ENCODE data around the gene VSTM2L.
A peak's percentile ranks its signal among the peaks of the same experiment; 100 is the strongest.
"Not testable (repeated sequence)": the region's sequence is repeated elsewhere in the genome, so short reads cannot be mapped to it uniquely, and the experiment has no call there.

Gene VSTM2L

DNA sequence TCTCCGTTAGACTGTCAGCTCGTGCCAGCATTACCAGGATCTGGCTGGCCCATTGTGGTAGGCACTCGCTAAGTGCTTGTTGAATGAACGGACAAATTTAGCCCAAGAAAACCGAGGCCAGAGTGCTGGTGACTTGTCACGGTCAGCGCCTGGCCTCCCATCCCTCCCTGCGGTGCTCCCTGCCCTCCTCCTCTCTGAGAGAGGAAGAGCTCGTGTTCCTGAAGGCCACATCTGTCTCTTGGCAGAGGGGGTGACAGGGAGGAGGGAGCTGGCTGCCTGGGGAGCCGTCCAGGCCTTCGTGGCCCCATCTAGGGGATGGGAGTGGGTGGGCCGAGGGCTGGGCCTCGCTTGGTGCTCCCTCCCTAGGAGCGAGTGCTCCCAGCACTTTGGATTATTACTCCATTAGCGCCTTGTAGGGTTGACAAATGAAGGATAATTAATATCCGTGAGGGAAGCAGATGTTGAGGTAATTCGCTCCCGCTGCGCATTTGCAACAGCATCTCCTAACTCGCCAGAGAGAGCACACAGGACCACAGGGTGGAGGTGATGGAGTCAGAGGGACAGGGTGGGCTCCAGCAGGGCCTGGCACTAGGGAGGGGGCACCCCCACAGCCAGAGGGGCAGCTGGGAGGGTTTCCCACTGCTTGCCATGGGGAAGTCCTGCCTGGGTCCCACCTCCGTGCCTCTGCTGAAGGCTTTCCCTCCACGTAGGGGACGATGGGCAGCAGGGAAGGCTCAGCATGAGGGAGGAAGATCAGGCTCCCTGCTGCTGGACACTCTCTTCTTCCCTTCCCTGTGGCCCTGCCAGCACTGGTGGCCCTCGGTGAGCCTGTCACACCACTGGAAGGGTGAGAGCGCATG is 37.0 kb downstream of the VSTM2L start:
- no peak for DNase-seq

DNA sequence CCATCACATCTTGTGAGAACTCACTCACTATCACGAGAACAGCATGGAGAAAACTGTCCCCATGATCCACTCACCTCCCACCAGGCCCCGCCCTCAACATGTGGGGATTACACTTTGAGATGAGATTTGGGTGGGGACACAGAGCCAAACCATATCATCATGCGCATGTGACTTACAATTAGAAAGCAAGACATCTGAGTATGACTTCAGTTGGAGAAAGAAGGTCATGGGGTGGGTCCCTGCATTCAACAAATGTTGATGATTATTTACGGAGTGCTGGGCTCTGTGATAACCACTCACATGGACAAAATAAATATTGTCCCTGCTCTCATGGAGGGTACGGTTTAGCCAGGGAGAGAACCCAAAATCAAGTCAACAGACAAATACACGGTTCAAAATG is 37.9 kb downstream of the VSTM2L start:
- no peak for DNase-seq

DNA sequence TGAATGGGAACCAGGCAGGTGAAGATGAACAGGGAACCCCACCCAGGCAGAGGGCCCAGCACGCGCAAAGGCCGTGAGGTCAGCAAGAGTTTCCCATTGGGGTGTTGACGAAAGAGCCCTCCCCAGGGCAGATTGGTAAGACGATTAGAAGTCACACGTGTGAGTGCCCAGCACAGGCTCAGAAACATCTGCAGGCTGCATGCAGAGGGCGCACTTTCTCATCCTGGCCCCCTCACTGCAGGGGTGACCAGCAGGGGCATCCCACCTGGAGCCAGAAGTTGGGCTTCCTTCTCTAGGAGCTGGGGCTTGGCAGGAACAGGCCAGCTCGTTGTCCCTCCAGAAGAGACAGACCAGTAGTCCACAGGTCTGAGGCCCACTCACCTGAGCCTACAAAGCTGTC is 38.4 kb downstream of the VSTM2L start:
- no peak for DNase-seq

DNA sequence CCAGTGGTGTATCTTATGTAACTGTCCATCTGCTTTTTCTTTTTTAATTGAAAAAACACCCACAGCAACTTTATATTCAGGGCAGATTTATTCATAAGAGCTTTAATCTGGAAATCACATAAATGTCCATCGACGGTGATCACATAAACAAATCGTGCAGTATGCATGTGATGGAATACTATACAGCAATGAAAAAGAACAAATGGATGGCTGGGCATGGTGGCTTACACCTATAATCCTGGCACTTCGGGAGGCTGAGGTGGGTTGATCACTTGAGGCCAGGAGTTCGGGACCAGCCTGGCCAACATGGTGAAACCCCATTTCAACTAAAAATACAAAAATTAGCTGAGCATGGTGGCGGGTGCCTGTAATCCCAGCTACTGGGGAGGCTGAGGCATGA is 39.1 kb downstream of the VSTM2L start:
- no peak for DNase-seq

DNA sequence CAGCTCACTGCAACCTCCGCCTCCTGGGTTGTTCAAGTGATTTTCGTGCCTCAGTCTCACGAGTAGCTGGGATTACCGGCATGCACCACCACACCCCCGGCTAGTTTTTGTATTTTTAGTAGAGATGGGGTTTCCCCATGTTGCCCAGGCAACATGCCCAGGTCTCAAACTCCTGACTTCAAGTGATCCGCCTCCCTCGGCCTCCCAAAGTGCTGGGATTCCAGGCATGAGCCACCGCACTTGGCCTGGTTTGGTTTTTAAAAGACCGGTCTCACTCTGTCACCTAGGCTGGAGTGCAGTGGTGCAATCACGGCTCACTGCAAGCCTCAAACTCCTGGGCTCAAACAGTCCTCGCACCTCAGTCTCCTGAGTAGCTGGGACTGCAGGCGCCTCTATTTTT is 40.1 kb downstream of the VSTM2L start:
- no peak for DNase-seq

DNA sequence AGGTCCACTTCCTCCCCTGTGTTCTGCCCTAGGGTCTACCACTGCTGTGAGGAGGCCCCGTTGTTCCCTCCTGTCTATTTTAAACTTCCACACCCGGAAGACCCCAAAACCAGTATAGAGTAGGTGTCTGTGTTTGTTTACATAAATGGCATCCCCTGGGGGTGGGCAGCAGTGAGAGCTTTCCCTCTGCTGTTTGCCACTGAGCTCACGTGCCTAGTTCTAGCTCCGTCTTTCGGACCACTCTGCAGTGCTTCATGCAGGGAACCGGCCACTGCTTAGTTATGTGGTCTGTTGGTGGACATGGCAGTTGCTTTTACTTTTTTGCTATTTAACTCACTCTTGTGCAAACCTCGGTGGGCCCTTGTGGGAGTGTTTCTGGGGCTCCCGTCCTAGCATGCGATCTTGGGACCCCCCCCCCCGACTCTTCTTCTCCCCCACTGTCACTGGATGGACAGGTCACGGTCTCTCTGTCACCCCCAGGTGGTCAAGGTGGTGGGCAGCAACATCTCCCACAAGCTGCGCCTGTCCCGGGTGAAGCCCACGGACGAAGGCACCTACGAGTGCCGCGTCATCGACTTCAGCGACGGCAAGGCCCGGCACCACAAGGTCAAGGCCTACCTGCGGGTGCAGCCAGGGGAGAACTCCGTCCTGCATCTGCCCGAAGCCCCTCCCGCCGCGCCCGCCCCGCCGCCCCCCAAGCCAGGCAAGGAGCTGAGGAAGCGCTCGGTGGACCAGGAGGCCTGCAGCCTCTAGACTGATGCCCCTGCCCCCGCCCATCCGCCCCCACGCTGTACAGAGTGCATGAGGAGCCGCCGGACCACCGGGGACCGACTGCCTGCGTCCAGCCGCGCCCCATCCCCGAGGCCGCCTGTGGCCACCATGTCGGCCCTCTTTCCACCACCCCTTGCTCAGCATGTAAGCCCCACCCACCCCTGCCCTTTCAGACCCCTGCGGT is 40.9 kb downstream of the VSTM2L start:
- DNase-seq: no peak

DNA sequence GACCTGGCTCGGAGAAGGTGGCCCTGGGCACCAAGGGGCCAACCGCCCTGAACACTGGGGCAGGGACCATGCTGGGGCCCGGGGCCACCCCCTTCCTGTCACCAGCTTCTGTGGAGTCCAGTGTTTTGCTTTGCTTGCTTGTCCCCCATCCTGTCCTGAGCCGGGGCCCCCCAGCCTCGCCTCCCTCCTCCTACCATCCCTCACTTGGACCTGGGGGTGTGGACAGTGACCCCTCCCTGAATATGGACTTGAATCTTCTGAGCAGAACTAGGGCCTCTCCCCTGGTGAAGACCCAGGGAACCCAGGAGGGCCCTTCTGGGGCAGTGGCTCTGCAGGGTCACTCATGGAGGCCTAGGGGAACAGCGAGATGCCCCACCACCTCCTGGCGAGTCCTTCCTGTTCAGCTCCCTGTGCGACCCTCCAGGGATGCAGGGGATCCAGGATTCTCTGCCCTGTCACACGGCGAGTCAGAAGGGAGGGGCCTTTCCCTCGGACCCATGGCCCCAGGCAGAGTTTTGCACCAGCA is 41.6 kb downstream of the VSTM2L start:
- DNase-seq: no peak

DNA sequence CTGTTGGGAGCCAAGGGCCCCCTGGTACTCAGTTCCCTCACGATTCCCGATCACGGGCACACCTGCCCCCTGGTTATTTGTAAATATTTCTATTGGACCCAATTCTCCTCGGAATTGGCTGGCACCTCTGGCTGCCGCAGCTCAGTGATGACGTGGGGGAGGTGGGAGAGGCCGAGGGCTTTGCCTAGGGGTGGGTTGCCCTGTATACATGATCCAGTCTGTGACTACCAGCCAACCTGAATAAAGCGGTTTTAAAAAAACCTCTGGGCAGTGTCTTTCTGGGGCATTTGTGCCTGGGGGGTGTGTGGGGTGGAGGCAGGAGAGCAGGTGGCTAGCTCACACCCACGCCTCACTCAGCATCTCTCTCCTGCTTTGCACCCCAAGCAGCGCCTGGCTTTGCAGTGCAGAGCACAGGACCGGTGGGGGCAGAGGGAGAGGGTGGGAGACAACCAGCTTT is 42.2 kb downstream of the VSTM2L start:
- DNase-seq: peak; percentile 75

DNA sequence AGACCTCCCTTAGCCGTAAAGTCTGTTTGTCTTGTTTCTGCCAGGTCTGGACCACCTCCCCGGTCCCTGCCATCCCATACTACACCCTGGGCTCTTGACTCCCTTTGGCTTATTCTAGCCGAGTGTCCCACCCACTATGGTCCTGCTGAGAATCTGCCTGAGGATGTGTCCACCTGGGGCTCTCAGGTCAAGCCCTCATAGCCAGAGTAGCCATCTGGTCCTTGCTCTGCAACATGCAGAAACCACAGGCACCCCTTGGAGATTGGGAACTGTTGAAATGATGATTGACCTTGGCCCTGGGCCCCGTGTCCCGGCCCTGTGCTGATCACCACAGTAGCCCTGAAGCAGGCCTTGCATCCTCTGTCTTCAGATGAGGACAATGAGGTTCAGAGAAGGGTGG is 44.0 kb downstream of the VSTM2L start:
- no peak for DNase-seq

DNA sequence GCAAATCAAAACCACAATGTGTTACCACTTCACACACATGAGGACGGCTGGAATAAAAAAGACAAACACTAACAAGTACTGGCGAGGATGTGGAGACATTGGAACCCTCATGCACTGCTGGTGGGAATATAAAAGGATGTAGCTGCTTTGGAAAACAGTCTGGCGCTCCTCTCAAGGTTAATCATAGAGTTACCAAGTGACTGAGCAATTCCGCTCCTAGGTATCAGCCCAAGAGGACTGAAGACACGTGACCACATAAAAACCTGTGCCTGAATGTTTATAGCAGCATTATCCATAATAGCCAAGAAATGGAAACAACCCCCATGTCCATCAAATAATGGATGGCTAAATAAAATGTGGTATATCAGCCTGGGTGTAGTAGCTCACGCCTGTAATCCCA is 45.0 kb downstream of the VSTM2L start:
- DNase-seq: no peak

DNA sequence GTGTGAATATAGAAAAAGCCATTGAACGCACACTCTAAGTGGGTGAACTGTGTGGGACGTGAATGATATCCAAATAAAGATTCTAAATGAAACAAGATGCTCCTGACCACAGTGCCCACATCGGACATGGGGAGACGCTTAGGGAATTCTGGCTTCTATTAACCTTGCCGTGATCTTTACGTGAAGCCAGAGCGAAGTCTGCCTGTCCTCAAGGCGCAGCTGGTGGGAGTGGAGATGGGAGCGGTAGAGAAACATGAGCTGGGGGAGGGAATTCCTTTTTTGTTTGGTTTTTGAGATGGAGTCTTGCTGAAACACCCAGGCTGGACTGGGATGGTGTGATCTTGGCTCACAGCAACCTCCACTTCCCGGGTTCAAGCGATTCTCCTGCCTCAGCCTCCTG is 46.0 kb downstream of the VSTM2L start:
- DNase-seq: no peak

DNA sequence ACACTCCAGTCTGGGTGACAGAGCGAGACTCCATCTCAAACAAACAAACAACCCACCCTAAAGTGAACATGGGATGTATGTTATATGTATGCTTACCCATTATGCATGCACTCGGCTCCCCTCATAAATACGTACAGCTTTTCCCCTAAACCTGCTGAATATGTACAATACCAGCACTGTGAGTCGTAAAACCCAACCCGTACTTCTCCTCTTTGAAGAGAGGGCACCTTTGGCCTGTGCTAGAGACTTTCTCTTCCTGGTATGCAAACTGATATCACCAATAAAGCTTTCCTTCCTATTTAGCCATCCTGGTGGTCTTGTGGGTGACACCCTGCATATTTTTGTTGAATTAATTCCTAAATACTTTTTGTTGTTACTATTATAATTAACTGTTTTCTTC is 51.3 kb downstream of the VSTM2L start:
- DNase-seq: no peak

DNA sequence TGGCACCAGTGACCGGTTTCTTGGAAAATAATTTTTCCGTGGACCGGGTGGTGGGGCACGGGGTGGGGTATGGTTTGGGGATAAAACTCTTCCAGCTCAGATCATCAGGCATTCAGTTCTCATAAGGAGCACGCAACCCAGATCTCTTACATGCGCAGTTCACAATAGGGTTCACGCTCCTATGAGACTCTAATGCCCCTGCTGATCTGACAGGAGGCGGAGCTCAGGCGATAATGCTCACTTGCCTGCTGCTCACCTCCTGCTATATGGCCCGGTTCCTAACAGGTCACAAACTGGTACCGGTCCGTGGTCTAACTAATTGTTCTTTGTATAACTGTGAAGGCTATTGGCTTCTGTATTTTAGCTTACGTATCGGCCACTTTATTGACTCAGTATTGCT is 51.7 kb downstream of the VSTM2L start:
- DNase-seq: no peak

DNA sequence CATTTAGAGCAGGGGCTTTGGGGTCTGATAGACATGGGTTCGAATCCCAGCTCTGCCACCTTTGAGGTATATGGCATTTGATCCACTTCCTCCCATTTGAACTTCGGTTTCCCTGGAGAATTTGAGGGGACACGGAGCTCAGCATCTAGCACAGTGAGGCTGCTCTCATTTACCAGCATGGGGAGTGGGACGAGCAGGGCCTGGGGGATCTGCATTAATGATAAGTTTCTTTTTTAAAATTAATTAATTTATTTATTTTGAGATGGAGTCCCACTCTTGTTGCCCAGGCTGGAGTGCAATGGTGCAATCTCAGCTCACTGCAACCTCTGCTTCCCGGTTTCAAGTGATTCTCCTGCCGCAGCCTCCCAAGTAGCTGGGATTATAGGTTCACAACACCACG is 52.6 kb downstream of the VSTM2L start:
- DNase-seq: no peak

DNA sequence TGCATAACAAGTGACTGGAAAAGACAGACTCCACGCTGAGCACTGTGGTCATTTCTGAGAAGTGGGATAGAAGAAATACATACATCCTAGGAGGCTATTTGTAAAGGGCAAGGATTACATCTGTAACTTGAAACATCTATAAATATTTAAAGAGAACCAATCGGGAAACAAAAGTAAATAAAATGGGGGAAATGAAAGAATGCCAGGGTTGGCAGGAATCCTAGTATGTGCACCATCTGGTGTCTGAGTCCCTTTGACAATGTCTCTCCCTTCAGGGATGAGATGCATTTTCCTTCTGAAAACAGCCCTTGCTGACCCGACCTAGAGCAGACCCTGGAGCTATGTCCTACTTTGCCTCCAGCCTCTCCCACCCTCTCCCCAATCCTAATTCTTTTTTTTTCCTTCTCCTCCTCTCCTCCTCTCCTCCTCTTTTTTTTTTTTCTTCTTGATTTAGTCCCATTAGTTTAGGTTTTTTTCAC is 53.2 kb downstream of the VSTM2L start:
- DNase-seq: peak; percentile 72

DNA sequence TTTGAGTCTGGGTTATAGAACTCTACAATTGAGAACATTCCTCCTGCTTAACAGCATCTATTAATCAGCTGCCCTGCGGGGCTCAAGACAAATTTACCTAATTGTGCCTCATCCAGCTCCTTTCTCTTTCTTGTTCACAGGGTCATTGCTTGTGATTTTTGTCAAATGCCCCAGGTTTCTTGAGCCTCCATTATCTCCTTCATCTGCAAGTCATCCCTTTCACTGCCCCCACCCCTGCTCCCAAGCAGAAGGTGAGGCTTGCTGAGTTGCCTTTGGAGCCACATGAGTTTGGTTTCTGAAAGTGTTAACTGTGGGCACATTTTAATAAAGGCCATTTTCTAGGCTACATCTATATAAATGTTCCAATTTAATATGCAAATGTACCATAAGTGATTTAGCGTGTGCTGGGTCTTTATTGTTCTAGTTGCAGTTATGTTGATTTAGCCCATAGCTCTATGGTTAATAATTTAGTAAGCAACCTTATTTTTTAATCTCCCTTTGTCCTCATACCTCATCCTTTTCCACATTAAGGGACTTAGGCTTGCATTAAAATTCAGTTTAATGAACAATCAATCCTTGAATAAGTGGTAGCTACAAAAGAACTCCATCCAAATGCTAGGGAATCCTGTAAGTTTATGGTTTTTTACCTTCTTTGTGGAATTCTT is 56.1 kb downstream of the VSTM2L start:
- DNase-seq: no peak

DNA sequence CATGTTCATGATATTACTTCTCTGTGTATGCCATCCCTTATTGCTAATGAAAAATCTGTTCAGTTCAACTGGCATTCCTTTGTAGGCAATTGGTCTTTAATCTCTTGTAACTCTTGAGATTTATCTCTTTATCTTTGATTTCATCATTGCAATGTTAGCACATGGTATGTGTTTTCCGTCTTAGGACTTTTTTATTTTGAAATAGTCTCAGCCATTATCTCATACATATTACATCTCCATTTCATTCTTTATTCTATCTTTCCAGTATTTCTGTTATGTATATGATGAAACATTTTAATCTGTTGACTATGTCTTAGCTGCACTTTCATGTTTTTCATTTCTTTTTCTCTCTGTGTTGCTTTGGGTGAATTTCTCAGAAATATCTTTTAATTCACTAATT is 58.1 kb downstream of the VSTM2L start:
- no peak for DNase-seq

DNA sequence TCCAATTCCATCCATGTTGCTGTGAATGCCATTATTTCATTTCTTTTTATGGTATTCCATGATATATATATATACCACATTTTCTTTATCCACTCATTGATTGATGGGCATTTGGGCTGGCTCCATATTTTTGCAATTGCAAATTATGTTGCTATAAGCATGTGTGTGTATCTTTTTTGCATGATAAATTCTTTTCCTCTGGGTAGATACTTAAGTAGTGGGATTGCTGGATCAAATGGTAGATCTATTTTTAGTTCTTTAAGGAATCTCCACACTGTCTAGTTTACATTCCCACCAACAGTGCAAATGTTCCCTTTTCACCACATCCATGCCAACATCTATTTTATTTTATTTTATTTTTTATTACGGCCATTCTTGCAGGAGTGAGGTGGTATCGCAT is 60.6 kb downstream of the VSTM2L start:
- not testable (repeated sequence) for DNase-seq

DNA sequence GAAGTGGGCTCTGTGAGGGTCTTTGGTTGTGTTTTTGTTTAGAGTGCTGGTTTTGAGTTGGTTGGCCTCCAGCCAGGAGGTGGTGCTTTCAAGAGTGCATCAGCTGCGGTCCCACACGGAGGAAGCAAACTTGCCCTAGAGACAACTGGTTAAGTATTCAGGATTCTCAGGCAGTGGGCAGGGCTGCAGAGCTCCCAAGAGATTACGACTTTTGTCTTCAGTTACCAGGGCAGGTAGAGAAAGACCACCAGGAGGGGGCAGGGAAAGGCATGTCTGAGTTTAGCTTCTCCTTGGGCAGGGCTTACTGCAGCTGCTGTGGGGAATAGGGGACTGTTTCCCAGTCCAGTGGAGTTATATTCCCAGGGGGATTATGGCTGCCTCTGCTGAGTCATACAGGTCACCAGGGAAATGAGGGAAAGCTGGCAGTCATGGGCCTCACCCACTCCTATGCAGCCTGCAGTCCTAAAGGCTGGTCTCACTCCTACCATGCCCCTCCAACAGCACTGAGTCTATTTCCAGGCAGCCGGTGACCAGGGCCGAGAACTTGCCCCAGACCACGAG is 66.0 kb downstream of the VSTM2L start:
- DNase-seq: no peak

DNA sequence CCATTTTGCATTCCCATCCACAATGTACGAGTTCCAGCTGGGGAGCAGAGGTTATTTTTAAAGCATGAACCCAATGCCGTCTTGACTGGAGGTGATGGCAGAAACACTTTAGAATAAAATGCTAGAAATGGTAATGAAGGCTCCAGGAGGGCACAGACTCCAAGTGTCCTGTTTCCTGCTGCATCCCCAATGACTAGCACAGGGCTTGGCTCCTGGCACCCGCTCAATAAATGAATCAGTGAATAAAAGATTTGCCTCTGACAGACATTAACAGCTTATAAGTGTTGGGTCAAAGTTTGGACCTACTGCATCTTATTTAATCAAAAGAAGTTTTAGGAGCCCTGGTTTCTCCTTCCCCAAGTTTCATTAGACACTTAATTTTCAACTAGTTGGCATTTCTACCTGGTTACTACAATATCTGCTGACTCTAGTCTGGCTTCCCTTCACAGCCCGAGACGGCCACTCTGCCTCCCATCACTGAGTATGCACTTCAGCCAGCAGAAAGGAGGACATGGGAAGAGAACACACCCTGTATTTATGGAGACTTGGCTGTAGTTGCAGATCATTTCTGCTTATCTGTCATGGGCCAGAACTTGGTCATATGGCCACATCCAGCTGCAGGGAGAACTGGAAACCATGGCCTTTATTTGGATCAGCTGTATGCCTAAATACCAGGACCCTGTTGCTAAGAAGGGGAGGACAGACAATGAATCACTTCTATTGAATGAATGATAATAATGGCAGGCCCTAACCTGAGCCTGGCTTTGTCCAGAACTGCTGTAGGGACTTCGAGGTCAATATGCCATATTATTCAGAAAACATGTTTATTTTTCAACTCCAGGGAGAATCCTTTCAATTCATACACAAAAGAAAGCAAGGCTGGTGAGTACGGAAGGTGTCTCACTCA is 67.3 kb downstream of the VSTM2L start:
- no peak for DNase-seq

DNA sequence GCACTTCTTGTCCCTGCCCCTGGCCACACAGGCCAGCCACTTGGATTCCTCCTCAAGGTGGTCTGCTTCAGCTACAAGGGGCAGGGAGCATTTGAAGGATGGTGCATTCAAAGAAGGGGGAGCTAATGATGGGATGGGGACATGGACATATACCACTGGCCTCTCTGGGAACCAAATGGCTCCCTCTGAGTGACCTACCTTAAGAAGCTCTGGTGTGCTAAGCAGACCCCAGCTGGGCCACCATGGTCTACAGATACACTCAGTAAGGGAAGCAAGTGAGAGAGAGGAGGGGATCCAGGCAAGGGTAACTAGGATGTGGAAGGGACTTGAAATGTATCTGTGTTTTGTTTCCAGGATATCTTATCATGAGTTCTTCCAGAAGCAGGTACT is 67.9 kb downstream of the VSTM2L start:
- DNase-seq: no peak
